22Rv1 (cell line): ENCODE results near the gene IFTAP.

Source experiments
- ZFX ChIP-seq: fragments of 450-650 bp; IDR thresholded peaks from 2 replicates; pipeline ENCODE4 v1.6.1; 2017; ENCODE audit warnings: antibody characterized with exemption, borderline replicate concordance
- TF ChIP-seq, protein P1 (sequence below): fragments of 450-650 bp; IDR thresholded peaks from 2 replicates; pipeline ENCODE4 v1.5.1; 2017; ENCODE audit warnings: mild to moderate bottlenecking

DNA sequence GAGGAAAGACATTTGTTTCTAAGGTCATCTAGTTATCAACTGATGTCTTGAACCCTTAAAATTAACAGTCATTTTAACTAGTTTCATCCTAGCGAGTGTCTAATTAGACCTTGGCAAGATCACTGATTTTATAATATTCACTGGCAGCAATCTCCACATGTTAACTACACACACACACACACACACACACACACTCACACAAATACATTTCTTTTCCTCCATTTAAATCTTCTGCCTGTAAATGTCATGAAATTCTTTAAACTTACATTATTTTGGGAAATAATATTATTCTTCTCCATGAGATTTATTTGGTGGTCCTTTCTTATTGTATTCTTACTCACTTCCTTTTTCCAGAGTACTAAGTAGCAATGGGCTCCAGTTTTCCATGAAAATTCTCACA is 2.9 kb upstream of the IFTAP start:
- TF ChIP-seq, protein P1, sequence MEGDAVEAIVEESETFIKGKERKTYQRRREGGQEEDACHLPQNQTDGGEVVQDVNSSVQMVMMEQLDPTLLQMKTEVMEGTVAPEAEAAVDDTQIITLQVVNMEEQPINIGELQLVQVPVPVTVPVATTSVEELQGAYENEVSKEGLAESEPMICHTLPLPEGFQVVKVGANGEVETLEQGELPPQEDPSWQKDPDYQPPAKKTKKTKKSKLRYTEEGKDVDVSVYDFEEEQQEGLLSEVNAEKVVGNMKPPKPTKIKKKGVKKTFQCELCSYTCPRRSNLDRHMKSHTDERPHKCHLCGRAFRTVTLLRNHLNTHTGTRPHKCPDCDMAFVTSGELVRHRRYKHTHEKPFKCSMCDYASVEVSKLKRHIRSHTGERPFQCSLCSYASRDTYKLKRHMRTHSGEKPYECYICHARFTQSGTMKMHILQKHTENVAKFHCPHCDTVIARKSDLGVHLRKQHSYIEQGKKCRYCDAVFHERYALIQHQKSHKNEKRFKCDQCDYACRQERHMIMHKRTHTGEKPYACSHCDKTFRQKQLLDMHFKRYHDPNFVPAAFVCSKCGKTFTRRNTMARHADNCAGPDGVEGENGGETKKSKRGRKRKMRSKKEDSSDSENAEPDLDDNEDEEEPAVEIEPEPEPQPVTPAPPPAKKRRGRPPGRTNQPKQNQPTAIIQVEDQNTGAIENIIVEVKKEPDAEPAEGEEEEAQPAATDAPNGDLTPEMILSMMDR = no peak
- TF ChIP-seq ZFX = no peak
